ENCODE results near the gene NTRK3. TPM values are rescaled to one million over a fixed set of nuclear protein-coding genes. Genes with fewer than 3 reads are reported as not detected.

The NTRK3 gene
- total and polyA plus RNA-seq, 2 of the 8 experiments (the other 6 are each of a cell fraction or from before 2014, with no cell fraction given), result 4.5 to 6.8 TPM

DNA sequence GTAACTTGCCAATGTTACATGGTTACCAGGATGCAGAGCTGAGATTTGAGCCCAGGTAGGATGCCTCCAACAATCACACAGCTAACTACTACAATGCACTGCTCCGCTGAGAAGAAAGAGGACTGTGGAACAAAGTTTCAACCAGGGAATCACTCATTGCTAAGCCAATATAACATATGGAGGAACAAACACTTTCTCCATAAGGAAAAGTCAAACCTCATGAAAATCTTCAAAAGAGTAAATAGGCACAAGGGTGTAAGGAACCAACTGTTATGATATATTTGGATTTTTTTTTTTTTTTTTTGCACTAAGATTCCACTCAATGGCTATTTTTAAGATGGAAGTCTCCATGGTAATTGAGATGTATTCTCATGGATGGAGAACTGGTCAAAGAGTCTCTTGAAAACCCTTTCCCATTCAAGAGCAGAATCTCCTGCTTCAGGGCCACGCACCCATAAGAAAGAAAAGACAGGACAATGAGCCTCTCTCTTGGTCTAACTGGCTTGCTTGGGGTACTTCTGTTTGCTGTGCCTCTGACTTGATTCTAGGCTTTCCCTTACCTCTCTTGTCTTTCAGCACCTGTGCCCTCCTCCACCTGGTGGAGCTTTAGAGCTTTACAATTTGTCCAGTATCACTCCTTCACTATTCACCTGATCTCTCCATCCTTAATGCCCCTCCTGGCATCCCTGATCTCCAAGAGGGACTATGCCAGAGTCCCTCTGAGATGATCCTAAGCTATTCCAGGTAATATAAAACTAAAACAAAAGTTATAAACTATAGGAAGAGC is 252.8 kb downstream of the NTRK3 start:
- no peak overlapping the region for H4K5ac ChIP-seq (ENCODE audit: insufficient read length, low read depth, low read length)
- H3K36me3 ChIP-seq (ENCODE audit: control insufficient read depth in 2 of 4, insufficient read depth in 4 of 4, low read length in 3 of 4), result no peaks in the 10 kb centered on the region
- H2BK5ac ChIP-seq (ENCODE audit: low read depth, low read length), result no peak overlapping the region
- H2BK15ac ChIP-seq (ENCODE audit: low read length), result no peak overlapping the region
- H2BK20ac ChIP-seq (ENCODE audit: low read length), result no peak overlapping the region
- H3K9ac ChIP-seq (replicated peaks in 1 of 4; ENCODE audit: extremely low read depth in 1 of 4, low read depth in 3 of 4, low read length in 3 of 4), result no peak overlapping the region
- H3K9me3 ChIP-seq (ENCODE audit: insufficient read depth in 2 of 2, low read depth in 1 of 2, low read length in 1 of 2), result no peaks in the 10 kb centered on the region
- H4K20me1 ChIP-seq (replicated peaks in 1 of 2; ENCODE audit: control insufficient read depth in 1 of 2, insufficient read depth in 2 of 2, low read length in 2 of 2), result no peaks in the 10 kb centered on the region
- no peaks in the 10 kb centered on the region for H3K4me1 ChIP-seq (replicated peaks in 1 of 4; ENCODE audit: control insufficient read depth in 3 of 4, insufficient read depth in 4 of 4, low read length in 3 of 4)
- H4K8ac ChIP-seq (ENCODE audit: extremely low read depth, insufficient read depth, low read length), result no peak overlapping the region
- ChIA-PET CTCF (ENCODE audit: partially characterized antibody) (interaction anchor here (0.6 to 2.0 kb wide), 27 partner anchors 8 to 655 kb away, joined by 3 to 7 read pairs (median 4); no protein-coding TSS in a partner anchor), POLR2A (ENCODE audit: partially characterized antibody) (no interaction called here)
- peak; percentile 55 for FAIRE-seq
- H3K23me2 ChIP-seq (ENCODE audit: low read depth, low read length), result no peaks in the 10 kb centered on the region
- no peak overlapping the region for H3K18ac ChIP-seq (ENCODE audit: extremely low read depth, low read length)
- H3K14ac ChIP-seq (ENCODE audit: insufficient read length), result no peak overlapping the region
- H3K4ac ChIP-seq (replicated peaks; ENCODE audit: insufficient read length, low read depth, low read length), result no peak overlapping the region
- no peak overlapping the region for H3K23ac ChIP-seq (ENCODE audit: insufficient read length)
- H3K27ac ChIP-seq (ENCODE audit: low read depth, low read length), result no peak overlapping the region
- no peak overlapping the region for H3K56ac ChIP-seq (replicated peaks; ENCODE audit: insufficient read length, low read depth, low read length)
- 85% methylated on average over 2 of the region's 2 CpGs; no CpG with 5 or more reads in 1 of the 2 experiments for WGBS, 2 experiments (ENCODE audit: extremely low coverage in 1 of 2, insufficient coverage in 1 of 2, insufficient read length in 1 of 2, insufficient replicate concordance in 2 of 2, low coverage in 1 of 2, low lambda C conversion rate in 2 of 2, missing lambda C conversion rate in 1 of 2)
- no peak for DNase-seq (ENCODE audit: low read depth in 1 of 2, low spot score in 2 of 2)
- H3K79me2 ChIP-seq (ENCODE audit: control insufficient read depth in 1 of 2, insufficient read depth in 2 of 2, low read length in 2 of 2), result no peaks in the 10 kb centered on the region
- H2AFZ ChIP-seq (ENCODE audit: low read length), result no peak overlapping the region
- H2BK120ac ChIP-seq (replicated peaks; ENCODE audit: low read depth, low read length), result no peak overlapping the region
- no peak overlapping the region for H3K4me2 ChIP-seq (ENCODE audit: insufficient read depth in 1 of 2, low read depth in 2 of 2, low read length in 2 of 2)
- H3K4me3 ChIP-seq (ENCODE audit: extremely low read depth in 1 of 4, insufficient read depth in 2 of 4, low read depth in 3 of 4, low read length in 4 of 4), result no peak overlapping the region
- H4K91ac ChIP-seq (replicated peaks; ENCODE audit: insufficient read length, low read length), result no peak overlapping the region
- no peaks in the 10 kb centered on the region for H3K27me3 ChIP-seq (replicated peaks in 1 of 4; ENCODE audit: control insufficient read depth in 3 of 4, extremely low read depth in 1 of 4, insufficient read depth in 3 of 4, low read length in 3 of 4)
- TF ChIP-seq, protein P1, sequence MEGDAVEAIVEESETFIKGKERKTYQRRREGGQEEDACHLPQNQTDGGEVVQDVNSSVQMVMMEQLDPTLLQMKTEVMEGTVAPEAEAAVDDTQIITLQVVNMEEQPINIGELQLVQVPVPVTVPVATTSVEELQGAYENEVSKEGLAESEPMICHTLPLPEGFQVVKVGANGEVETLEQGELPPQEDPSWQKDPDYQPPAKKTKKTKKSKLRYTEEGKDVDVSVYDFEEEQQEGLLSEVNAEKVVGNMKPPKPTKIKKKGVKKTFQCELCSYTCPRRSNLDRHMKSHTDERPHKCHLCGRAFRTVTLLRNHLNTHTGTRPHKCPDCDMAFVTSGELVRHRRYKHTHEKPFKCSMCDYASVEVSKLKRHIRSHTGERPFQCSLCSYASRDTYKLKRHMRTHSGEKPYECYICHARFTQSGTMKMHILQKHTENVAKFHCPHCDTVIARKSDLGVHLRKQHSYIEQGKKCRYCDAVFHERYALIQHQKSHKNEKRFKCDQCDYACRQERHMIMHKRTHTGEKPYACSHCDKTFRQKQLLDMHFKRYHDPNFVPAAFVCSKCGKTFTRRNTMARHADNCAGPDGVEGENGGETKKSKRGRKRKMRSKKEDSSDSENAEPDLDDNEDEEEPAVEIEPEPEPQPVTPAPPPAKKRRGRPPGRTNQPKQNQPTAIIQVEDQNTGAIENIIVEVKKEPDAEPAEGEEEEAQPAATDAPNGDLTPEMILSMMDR (IDR thresholded peaks at IDR 0.05; ENCODE audit: control extremely low read depth in 1 of 3, insufficient read depth in 1 of 3, low read depth in 1 of 3, low read length in 3 of 3), result peak in 2 of 3 experiments; percentile 47 to 67; a peak in 3 of 4 replicates
- TF ChIP-seq CREB1 (IDR thresholded peaks at IDR 0.05), result no peak
- no peak for TF ChIP-seq KDM1A (IDR thresholded peaks at IDR 0.05; ENCODE audit: borderline replicate concordance, low read length)
- peak; percentile 70 to 76 for TF ChIP-seq RAD21 (IDR thresholded peaks at IDR 0.05 in 1 of 2, conservative IDR thresholded peaks at IDR 0.05 in 1 of 2; ENCODE audit: low read depth in 2 of 2, low read length in 2 of 2)
- no peak for TF ChIP-seq ZNF274 (IDR thresholded peaks at IDR 0.05; ENCODE audit: borderline replicate concordance, extremely low read depth, low read length)
- H3K79me1 ChIP-seq (ENCODE audit: low read depth, low read length), result no peaks in the 10 kb centered on the region
- H2BK12ac ChIP-seq (ENCODE audit: low read depth, low read length), result no peak overlapping the region
- no peak overlapping the region for H2AK5ac ChIP-seq (ENCODE audit: low read depth, low read length)
